ENCODE data around the gene GRIK4.

The GRIK4 gene

DNA sequence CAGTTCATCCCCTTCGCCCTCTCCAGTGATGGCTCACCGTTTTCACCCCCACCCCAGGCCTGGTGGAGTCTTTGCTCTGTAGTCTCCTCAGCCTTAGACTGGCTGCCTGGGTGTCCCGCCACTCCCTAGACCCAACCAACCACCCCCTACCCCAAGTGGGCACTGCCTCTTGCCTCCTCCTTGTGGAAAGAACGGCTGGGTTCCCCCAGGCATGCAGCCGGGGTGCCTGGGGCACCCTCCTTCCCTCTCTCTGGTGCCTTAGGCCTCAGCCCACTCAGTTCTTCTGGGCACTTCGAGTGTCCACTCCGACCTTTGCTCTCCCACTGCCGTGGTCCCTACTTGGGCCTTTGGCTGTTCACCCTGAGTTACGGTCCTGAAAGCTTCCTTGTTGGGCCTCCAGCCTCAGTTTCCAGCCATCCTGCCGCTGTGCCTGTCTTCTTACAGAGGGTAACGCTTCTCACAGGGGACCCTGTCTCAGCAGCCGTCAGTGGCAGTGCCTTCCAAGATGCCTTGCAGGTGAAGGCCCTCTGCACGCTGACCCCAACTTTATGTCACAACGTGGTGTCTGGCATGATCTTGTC lies 3.1 kb downstream of the GRIK4 start:
- DNase-seq (ENCODE audit: low read depth), result no peak
- H3K4me3 ChIP-seq (ENCODE audit: low read depth, low read length), result no peak overlapping the region
- TF ChIP-seq, protein P1, sequence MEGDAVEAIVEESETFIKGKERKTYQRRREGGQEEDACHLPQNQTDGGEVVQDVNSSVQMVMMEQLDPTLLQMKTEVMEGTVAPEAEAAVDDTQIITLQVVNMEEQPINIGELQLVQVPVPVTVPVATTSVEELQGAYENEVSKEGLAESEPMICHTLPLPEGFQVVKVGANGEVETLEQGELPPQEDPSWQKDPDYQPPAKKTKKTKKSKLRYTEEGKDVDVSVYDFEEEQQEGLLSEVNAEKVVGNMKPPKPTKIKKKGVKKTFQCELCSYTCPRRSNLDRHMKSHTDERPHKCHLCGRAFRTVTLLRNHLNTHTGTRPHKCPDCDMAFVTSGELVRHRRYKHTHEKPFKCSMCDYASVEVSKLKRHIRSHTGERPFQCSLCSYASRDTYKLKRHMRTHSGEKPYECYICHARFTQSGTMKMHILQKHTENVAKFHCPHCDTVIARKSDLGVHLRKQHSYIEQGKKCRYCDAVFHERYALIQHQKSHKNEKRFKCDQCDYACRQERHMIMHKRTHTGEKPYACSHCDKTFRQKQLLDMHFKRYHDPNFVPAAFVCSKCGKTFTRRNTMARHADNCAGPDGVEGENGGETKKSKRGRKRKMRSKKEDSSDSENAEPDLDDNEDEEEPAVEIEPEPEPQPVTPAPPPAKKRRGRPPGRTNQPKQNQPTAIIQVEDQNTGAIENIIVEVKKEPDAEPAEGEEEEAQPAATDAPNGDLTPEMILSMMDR (IDR thresholded peaks at IDR 0.05; ENCODE audit: low read depth, low read length, missing control alignments), result no peak

DNA sequence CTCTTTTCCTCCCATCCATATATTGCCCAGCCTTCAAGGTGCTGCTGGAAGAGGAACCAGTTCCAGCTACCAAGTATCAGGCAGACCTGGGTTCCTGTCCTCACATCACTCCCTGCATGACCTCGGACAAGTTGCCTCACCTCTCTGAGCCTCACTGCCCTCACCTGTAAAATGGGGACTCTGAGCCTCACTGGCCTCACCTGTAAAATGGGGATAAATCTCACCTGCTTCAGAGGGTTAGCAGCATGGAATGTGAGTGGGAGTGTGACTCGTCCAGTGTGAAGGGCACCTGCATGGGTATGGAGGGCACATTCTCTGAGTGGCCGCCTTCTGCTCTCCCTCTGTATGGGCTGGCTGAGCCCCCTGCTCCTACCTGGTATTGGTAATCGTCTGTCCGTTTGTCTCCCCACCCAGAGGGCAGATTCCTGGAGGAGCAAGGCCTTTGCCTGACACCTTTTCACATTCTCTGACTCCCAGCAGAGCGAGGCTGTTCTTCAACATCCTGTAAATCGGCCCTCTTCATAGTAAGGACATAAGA lies 3.7 kb downstream of the GRIK4 start:
- no peak for DNase-seq (ENCODE audit: low read depth)
- TF ChIP-seq, protein P1 (IDR thresholded peaks at IDR 0.05; ENCODE audit: low read depth, low read length, missing control alignments), result no peak
- H3K4me3 ChIP-seq (ENCODE audit: low read depth, low read length), result no peak overlapping the region

DNA sequence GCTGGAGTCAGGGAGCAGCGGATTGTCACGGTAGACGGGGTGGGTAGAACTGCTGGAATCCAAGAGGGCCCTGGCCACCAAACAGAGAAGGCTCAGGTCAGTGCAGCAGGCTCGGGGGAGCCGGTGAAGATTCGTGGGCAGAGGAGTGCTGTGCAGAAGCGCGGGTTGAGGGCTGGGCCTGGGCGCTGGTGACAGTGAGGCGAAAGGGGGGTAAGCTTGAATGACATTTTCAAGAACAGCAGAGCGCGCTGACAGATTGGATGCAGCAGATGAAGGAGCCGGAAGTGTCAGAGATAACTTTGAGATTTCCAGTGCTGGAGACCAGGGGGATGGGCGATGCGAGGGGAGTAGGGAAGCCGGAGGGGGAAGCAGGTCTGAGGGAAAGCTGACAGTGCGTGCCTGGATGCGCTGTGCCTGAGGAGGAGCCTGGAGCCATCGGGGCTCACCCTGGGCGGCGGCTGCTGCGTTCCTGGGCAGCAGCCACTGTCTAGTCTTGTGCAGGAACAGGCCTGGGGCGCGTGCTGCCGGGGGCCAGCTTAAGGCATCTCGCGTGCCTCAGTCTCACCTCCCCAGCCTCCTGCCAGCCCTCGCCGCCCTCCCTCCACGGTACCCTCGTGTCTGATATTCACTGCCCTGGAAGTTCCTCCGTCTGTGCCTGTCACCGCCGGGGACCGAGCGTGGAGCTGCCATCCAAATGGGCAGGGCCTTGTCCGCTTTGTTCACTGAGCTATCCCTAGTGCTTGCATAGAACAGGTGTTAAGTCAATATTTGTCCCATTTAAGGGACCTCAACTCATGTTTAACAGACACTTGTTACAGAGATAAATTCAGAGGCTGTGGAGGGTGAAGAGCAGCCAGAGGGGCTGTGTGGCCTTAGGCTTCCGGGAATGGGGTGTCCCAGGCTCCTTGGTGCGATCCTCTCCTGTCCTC lies 5.2 kb downstream of the GRIK4 start:
- TF ChIP-seq, protein P1 (IDR thresholded peaks at IDR 0.05; ENCODE audit: low read depth, low read length, missing control alignments), result no peak
- no peak overlapping the region for H3K4me3 ChIP-seq (ENCODE audit: low read depth, low read length)
- DNase-seq (ENCODE audit: low read depth), result no peak

DNA sequence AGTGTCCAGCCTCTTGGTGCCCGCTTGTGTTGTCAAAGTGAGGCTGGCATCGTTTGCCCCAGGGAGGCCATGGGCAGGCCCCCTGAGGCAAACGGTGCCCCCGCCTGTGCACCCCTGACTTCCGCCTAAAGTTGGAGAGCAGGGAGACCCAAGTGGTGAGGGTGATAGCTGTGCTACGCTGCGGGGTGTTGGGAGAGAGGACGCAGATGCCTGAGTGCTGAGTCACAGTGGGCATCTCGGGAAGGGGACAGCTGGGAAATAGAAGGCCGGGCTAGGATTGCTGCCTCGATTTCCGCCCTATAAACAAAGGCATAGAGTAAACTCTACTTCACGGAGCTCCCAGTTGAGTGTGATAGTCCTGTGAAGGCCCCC lies 5.8 kb downstream of the GRIK4 start:
- H3K4me3 ChIP-seq (ENCODE audit: low read depth, low read length), result no peak overlapping the region
- TF ChIP-seq, protein P1 (IDR thresholded peaks at IDR 0.05; ENCODE audit: low read depth, low read length, missing control alignments), result no peak
- DNase-seq (ENCODE audit: low read depth), result no peak

DNA sequence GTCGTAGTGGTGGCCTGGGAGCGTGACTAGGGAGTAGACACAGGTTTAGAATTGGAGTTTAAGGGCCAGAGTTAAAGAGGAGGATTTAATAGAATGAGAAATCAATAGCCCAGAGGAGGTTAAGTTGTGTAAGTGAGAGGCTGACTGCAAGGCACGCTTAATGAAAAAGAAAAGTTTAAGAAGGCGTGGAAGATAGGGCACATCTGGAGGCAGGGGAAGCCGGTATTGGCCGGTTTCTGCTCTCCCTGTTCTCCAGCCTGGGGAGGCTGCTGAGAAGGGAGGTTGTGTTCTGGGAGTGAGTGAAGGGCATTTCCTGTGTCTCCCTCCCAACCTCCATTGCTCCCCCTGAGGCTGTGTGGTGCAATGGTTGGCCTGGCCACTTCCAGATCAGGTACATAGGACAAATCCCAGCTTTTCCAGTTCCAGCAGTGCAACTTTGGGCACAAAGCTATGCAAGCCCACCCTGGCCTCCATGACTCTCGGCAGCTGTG lies 6.3 kb downstream of the GRIK4 start:
- TF ChIP-seq, protein P1 (IDR thresholded peaks at IDR 0.05; ENCODE audit: low read depth, low read length, missing control alignments), result no peak
- no peak for DNase-seq (ENCODE audit: low read depth)
- no peak overlapping the region for H3K4me3 ChIP-seq (ENCODE audit: low read depth, low read length)

DNA sequence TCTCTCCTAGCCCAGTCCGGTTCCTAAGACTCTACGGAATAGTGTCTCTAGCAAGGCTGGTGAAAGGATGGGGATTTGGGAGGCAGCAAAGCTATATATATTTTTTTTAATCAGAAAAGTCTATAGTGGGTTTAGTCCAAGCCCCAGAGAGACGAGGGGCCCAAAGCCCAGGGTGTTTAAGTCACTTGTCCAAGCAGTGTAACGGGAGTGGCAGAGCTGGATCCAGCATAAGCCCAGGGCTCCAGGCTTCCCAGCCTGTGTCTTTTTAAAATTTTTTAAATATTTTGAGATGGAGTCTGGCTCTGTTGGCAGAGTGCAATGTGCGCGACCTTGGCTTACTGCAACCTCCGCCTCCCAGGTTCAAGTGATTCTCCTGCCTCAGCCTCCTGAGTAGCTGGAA lies 6.8 kb downstream of the GRIK4 start:
- H3K4me3 ChIP-seq (ENCODE audit: low read depth, low read length), result no peak overlapping the region
- DNase-seq (ENCODE audit: low read depth), result no peak
- TF ChIP-seq, protein P1 (IDR thresholded peaks at IDR 0.05; ENCODE audit: low read depth, low read length, missing control alignments), result no peak
